ENCODE data around the gene DCAF6. TPM values are rescaled to one million over a fixed set of nuclear protein-coding genes. Genes with fewer than 3 reads are reported as not detected.

The DCAF6 gene
- polyA plus RNA-seq, 4 donors = 28.9 to 63.2 (median 35.6) TPM

- DNase-seq (no peak), FAIRE-seq (no peak)
- H3K27me3 ChIP-seq (ENCODE audit: control insufficient read depth in 3 of 3, insufficient read depth in 3 of 3, low read length in 3 of 3) = no peaks in the 10 kb centered on the region
- H3K9me3 ChIP-seq (ENCODE audit: control insufficient read depth in 2 of 2, insufficient read depth in 1 of 2, low read depth in 1 of 2, low read length in 1 of 2) = peaks cover 0 to 6% of the 10 kb centered on the region in 2 donors
- H3K4me3 ChIP-seq (ENCODE audit: low read depth in 1 of 3, low read length in 3 of 3) = no peak overlapping the region
- H3K36me3 ChIP-seq (ENCODE audit: control insufficient read depth in 3 of 3, insufficient read depth in 2 of 3, low read depth in 1 of 3, low read length in 3 of 3) = no peaks in the 10 kb centered on the region
- H3K4me1 ChIP-seq (ENCODE audit: control insufficient read depth in 3 of 3, insufficient read depth in 2 of 3, low read depth in 1 of 3, low read length in 2 of 3) = no peaks in the 10 kb centered on the region
- peak overlapping the region in 1 of 3 donors; percentile 3 for H3K27ac ChIP-seq (ENCODE audit: low read depth in 1 of 3, low read length in 2 of 3)
- 63 to 95% (median 82%) methylated on average over 4 of the region's 4 CpGs for WGBS, 3 donors
These were observed 31.8 kb upstream of the DCAF6 start for GRCh38 chr1:167904652-167905130.

GRCh38 chr1:167905182-167905581 lies 31.3 kb upstream of the DCAF6 start:
- no peaks in the 10 kb centered on the region for H3K36me3 ChIP-seq (ENCODE audit: control insufficient read depth in 3 of 3, insufficient read depth in 2 of 3, low read depth in 1 of 3, low read length in 3 of 3)
- H3K4me1 ChIP-seq (ENCODE audit: control insufficient read depth in 3 of 3, insufficient read depth in 2 of 3, low read depth in 1 of 3, low read length in 2 of 3) = no peaks in the 10 kb centered on the region
- DNase-seq = no peak
- H3K27ac ChIP-seq (ENCODE audit: low read depth in 1 of 3, low read length in 2 of 3) = peak overlapping the region in 1 of 3 donors; percentile 17
- H3K27me3 ChIP-seq (ENCODE audit: control insufficient read depth in 3 of 3, insufficient read depth in 3 of 3, low read length in 3 of 3) = no peaks in the 10 kb centered on the region
- FAIRE-seq = no peak
- 74 to 92% (median 86%) methylated on average over 3 of the region's 3 CpGs for WGBS, 3 donors
- H3K9me3 ChIP-seq (ENCODE audit: control insufficient read depth in 2 of 2, insufficient read depth in 1 of 2, low read depth in 1 of 2, low read length in 1 of 2) = peaks cover 0 to 9% of the 10 kb centered on the region in 2 donors
- no peak overlapping the region for H3K4me3 ChIP-seq (ENCODE audit: low read depth in 1 of 3, low read length in 3 of 3)

- no peaks in the 10 kb centered on the region for H3K4me1 ChIP-seq (ENCODE audit: control insufficient read depth in 3 of 3, insufficient read depth in 2 of 3, low read depth in 1 of 3, low read length in 2 of 3)
- H3K27ac ChIP-seq (ENCODE audit: low read depth in 1 of 3, low read length in 2 of 3) = no peak overlapping the region
- FAIRE-seq (no peak), DNase-seq (no peak)
- H3K9me3 ChIP-seq (ENCODE audit: control insufficient read depth in 2 of 2, insufficient read depth in 1 of 2, low read depth in 1 of 2, low read length in 1 of 2) = peaks cover 0 to 9% of the 10 kb centered on the region in 2 donors
- no peaks in the 10 kb centered on the region for H3K27me3 ChIP-seq (ENCODE audit: control insufficient read depth in 3 of 3, insufficient read depth in 3 of 3, low read length in 3 of 3)
- H3K4me3 ChIP-seq (ENCODE audit: low read depth in 1 of 3, low read length in 3 of 3) = no peak overlapping the region
- no peaks in the 10 kb centered on the region for H3K36me3 ChIP-seq (ENCODE audit: control insufficient read depth in 3 of 3, insufficient read depth in 2 of 3, low read depth in 1 of 3, low read length in 3 of 3)
These were observed 30.8 kb upstream of the DCAF6 start for GRCh38 chr1:167905671-167906070.

GRCh38 chr1:167909691-167910180 lies 26.7 kb upstream of the DCAF6 start:
- no peaks in the 10 kb centered on the region for H3K4me1 ChIP-seq (ENCODE audit: control insufficient read depth in 3 of 3, insufficient read depth in 2 of 3, low read depth in 1 of 3, low read length in 2 of 3)
- peaks cover 0 to 2% (median 2%) of the 10 kb centered on the region in 3 donors for H3K36me3 ChIP-seq (ENCODE audit: control insufficient read depth in 3 of 3, insufficient read depth in 2 of 3, low read depth in 1 of 3, low read length in 3 of 3)
- WGBS, 3 donors = 72 to 84% (median 82%) methylated on average over 6 of the region's 6 CpGs
- DNase-seq (no peak), FAIRE-seq (no peak)
- peaks cover 0 to 9% of the 10 kb centered on the region in 2 donors for H3K9me3 ChIP-seq (ENCODE audit: control insufficient read depth in 2 of 2, insufficient read depth in 1 of 2, low read depth in 1 of 2, low read length in 1 of 2)
- no peak overlapping the region for H3K27ac ChIP-seq (ENCODE audit: low read depth in 1 of 3, low read length in 2 of 3)
- no peaks in the 10 kb centered on the region for H3K27me3 ChIP-seq (ENCODE audit: control insufficient read depth in 3 of 3, insufficient read depth in 3 of 3, low read length in 3 of 3)
- H3K4me3 ChIP-seq (ENCODE audit: low read depth in 1 of 3, low read length in 3 of 3) = no peak overlapping the region

- H3K36me3 ChIP-seq (ENCODE audit: control insufficient read depth in 3 of 3, insufficient read depth in 2 of 3, low read depth in 1 of 3, low read length in 3 of 3) = peaks cover 0 to 2% (median 2%) of the 10 kb centered on the region in 3 donors
- no peak for FAIRE-seq
- H3K27me3 ChIP-seq (ENCODE audit: control insufficient read depth in 3 of 3, insufficient read depth in 3 of 3, low read length in 3 of 3) = no peaks in the 10 kb centered on the region
- no peaks in the 10 kb centered on the region for H3K4me1 ChIP-seq (ENCODE audit: control insufficient read depth in 3 of 3, insufficient read depth in 2 of 3, low read depth in 1 of 3, low read length in 2 of 3)
- no peak for DNase-seq
- peaks cover 0 to 9% of the 10 kb centered on the region in 2 donors for H3K9me3 ChIP-seq (ENCODE audit: control insufficient read depth in 2 of 2, insufficient read depth in 1 of 2, low read depth in 1 of 2, low read length in 1 of 2)
- H3K27ac ChIP-seq (ENCODE audit: low read depth in 1 of 3, low read length in 2 of 3) = no peak overlapping the region
- no peak overlapping the region for H3K4me3 ChIP-seq (ENCODE audit: low read depth in 1 of 3, low read length in 3 of 3)
- WGBS, 3 donors = 56 to 69% (median 59%) methylated on average over 2 of the region's 2 CpGs
These were observed 26.0 kb upstream of the DCAF6 start for GRCh38 chr1:167910530-167910929.

GRCh38 chr1:167911413-167911812 lies 25.1 kb upstream of the DCAF6 start:
- WGBS, 3 donors = 46 to 67% (median 62%) methylated on average over 8 of the region's 8 CpGs
- Histone ChIP-seq H3K4me3 (ENCODE audit: low read depth in 1 of 3, low read length in 3 of 3) (no peak overlapping the region), H3K4me1 (ENCODE audit: control insufficient read depth in 3 of 3, insufficient read depth in 2 of 3, low read depth in 1 of 3, low read length in 2 of 3) (peaks cover 0 to 5% (median 0%) of the 10 kb centered on the region in 3 donors), H3K27ac (ENCODE audit: low read depth in 1 of 3, low read length in 2 of 3) (peak overlapping the region in 1 of 3 donors; percentile 31), H3K36me3 (ENCODE audit: control insufficient read depth in 3 of 3, insufficient read depth in 2 of 3, low read depth in 1 of 3, low read length in 3 of 3) (peaks cover 0 to 5% (median 2%) of the 10 kb centered on the region in 3 donors), H3K9me3 (ENCODE audit: control insufficient read depth in 2 of 2, insufficient read depth in 1 of 2, low read depth in 1 of 2, low read length in 1 of 2) (peaks cover 0 to 9% of the 10 kb centered on the region in 2 donors), H3K27me3 (ENCODE audit: control insufficient read depth in 3 of 3, insufficient read depth in 3 of 3, low read length in 3 of 3) (no peaks in the 10 kb centered on the region)
- FAIRE-seq (no peak), DNase-seq (no peak)

GRCh38 chr1:167912294-167912693 lies 24.2 kb upstream of the DCAF6 start:
- peaks cover 0 to 9% of the 10 kb centered on the region in 2 donors for H3K9me3 ChIP-seq (ENCODE audit: control insufficient read depth in 2 of 2, insufficient read depth in 1 of 2, low read depth in 1 of 2, low read length in 1 of 2)
- DNase-seq (no peak), FAIRE-seq (no peak)
- 78 to 81% (median 78%) methylated on average over 7 of the region's 7 CpGs for WGBS, 3 donors
- no peaks in the 10 kb centered on the region for H3K27me3 ChIP-seq (ENCODE audit: control insufficient read depth in 3 of 3, insufficient read depth in 3 of 3, low read length in 3 of 3)
- peaks cover 0 to 12% (median 0%) of the 10 kb centered on the region in 3 donors for H3K4me1 ChIP-seq (ENCODE audit: control insufficient read depth in 3 of 3, insufficient read depth in 2 of 3, low read depth in 1 of 3, low read length in 2 of 3)
- no peak overlapping the region for H3K4me3 ChIP-seq (ENCODE audit: low read depth in 1 of 3, low read length in 3 of 3)
- H3K27ac ChIP-seq (ENCODE audit: low read depth in 1 of 3, low read length in 2 of 3) = no peak overlapping the region
- peaks cover 0 to 8% (median 2%) of the 10 kb centered on the region in 3 donors for H3K36me3 ChIP-seq (ENCODE audit: control insufficient read depth in 3 of 3, insufficient read depth in 2 of 3, low read depth in 1 of 3, low read length in 3 of 3)

GRCh38 chr1:167913895-167914496 lies 22.5 kb upstream of the DCAF6 start, which contains the start of gene ADCY10:
Gene ADCY10 (minus strand): TSS chr1:167914134. CDS start chr1:167905140, 8,994 bp downstream.
- FAIRE-seq (no peak), DNase-seq (no peak)
- H3K36me3 ChIP-seq (ENCODE audit: control insufficient read depth in 3 of 3, insufficient read depth in 2 of 3, low read depth in 1 of 3, low read length in 3 of 3) = peaks cover 0 to 9% (median 2%) of the 10 kb centered on the region in 3 donors
- H3K9me3 ChIP-seq (ENCODE audit: control insufficient read depth in 2 of 2, insufficient read depth in 1 of 2, low read depth in 1 of 2, low read length in 1 of 2) = peaks cover 0 to 9% of the 10 kb centered on the region in 2 donors
- H3K4me3 ChIP-seq (ENCODE audit: low read depth in 1 of 3, low read length in 3 of 3) = no peak within 1 kb of the TSS
- H3K27me3 ChIP-seq (ENCODE audit: control insufficient read depth in 3 of 3, insufficient read depth in 3 of 3, low read length in 3 of 3) = no peaks in the 10 kb centered on the region
- 78 to 88% (median 84%) methylated on average over 9 of the region's 9 CpGs for WGBS, 3 donors
- peaks cover 0 to 14% (median 0%) of the 10 kb centered on the region in 3 donors for H3K4me1 ChIP-seq (ENCODE audit: control insufficient read depth in 3 of 3, insufficient read depth in 2 of 3, low read depth in 1 of 3, low read length in 2 of 3)
- no peak within 1 kb of the TSS for H3K27ac ChIP-seq (ENCODE audit: low read depth in 1 of 3, low read length in 2 of 3)
